GM12873 (cell line): ENCODE measurements around the gene CSTF1.

Experiments used
- CTCF ChIP-seq: IDR thresholded peaks from 2 replicates; pipeline ENCODE4 v1.5.1; 2012; ENCODE audit warnings: low read depth, mild to moderate bottlenecking, moderate library complexity, low read length, control low read depth; ENCODE audit not compliant: insufficient read depth; ENCODE audit errors: missing control alignments

The CSTF1 gene

GRCh38 chr20:56440346-56441007 is 48.0 kb downstream of the CSTF1 start:
- TF ChIP-seq CTCF: no peak

GRCh38 chr20:56442389-56443365 is 50.2 kb downstream of the CSTF1 start:
- TF ChIP-seq CTCF: no peak

GRCh38 chr20:56443654-56444540 is 51.5 kb downstream of the CSTF1 start:
- TF ChIP-seq CTCF: no peak

GRCh38 chr20:56445130-56445529 is 52.7 kb downstream of the CSTF1 start:
- TF ChIP-seq CTCF: no peak

GRCh38 chr20:56445540-56445939 is 53.1 kb downstream of the CSTF1 start:
- no peak for TF ChIP-seq CTCF

- no peak for TF ChIP-seq CTCF
Observed at GRCh38 chr20:56447227-56447626, 54.8 kb downstream of the CSTF1 start.
